ENCODE results near the gene CACNA1F. TPM values are rescaled to one million over a fixed set of nuclear protein-coding genes. Genes with fewer than 3 reads are reported as not detected.

CACNA1F gene
- total RNA-seq, 1 donor from 2014 or later: not detected

- H3K4me3 ChIP-seq: no peak overlapping the region
- DNase-seq (ENCODE audit: low spot score in 2 of 2): no peak
- no peak for TF ChIP-seq CTCF (IDR thresholded peaks at IDR 0.05)
- no peaks in the 10 kb centered on the region for H3K27me3 ChIP-seq
- intact Hi-C loops (cut with DNase I): no loop called here
- H3K27ac ChIP-seq: no peak overlapping the region
- H3K4me1 ChIP-seq: no peaks in the 10 kb centered on the region
- H3K36me3 ChIP-seq: peaks cover 10 to 52% of the 10 kb centered on the region in 2 donors
- H3K9me3 ChIP-seq: no peaks in the 10 kb centered on the region
These were observed 13.4 kb upstream of the CACNA1F start for GRCh38 chrX:49246541-49246940.

- intact Hi-C loops (cut with DNase I): no loop called here
- DNase-seq (ENCODE audit: low spot score in 2 of 2): no peak
- no peaks in the 10 kb centered on the region for H3K27me3 ChIP-seq
These were observed 11.1 kb upstream of the CACNA1F start for GRCh38 chrX:49244207-49244606.

GRCh38 chrX:49243166-49243565 is 10.0 kb upstream of the CACNA1F start:
- intact Hi-C loops (cut with DNase I): no loop called here
- H3K27me3 ChIP-seq: no peaks in the 10 kb centered on the region
- H3K4me3 ChIP-seq: no peak overlapping the region
- H3K36me3 ChIP-seq: peaks cover 10 to 42% of the 10 kb centered on the region in 2 donors
- no peak overlapping the region for H3K27ac ChIP-seq
- H3K9me3 ChIP-seq: no peaks in the 10 kb centered on the region
- no peak for TF ChIP-seq CTCF (IDR thresholded peaks at IDR 0.05)
- H3K4me1 ChIP-seq: no peaks in the 10 kb centered on the region
- DNase-seq (ENCODE audit: low spot score in 2 of 2): no peak

More at GRCh38 chrX:49244207-49244606, 11.1 kb upstream of the CACNA1F start:
- peaks cover 10 to 47% of the 10 kb centered on the region in 2 donors for H3K36me3 ChIP-seq
- no peaks in the 10 kb centered on the region for H3K4me1 ChIP-seq
- TF ChIP-seq CTCF (IDR thresholded peaks at IDR 0.05): no peak
- H3K4me3 ChIP-seq: no peak overlapping the region
- no peak overlapping the region for H3K27ac ChIP-seq
- no peaks in the 10 kb centered on the region for H3K9me3 ChIP-seq

GRCh38 chrX:49242545-49243066 is 9.5 kb upstream of the CACNA1F start:
- DNase-seq (ENCODE audit: low spot score in 2 of 2): no peak
- TF ChIP-seq CTCF (IDR thresholded peaks at IDR 0.05): no peak
- Histone ChIP-seq H3K27me3 (no peaks in the 10 kb centered on the region), H3K27ac (no peak overlapping the region), H3K9me3 (no peaks in the 10 kb centered on the region), H3K36me3 (peaks cover 10 to 37% of the 10 kb centered on the region in 2 donors), H3K4me1 (no peaks in the 10 kb centered on the region), H3K4me3 (no peak overlapping the region)
- intact Hi-C loops (cut with DNase I): no loop called here

GRCh38 chrX:49238735-49239134 is 5.6 kb upstream of the CACNA1F start:
- Histone ChIP-seq H3K36me3 (peaks cover 0 to 11% of the 10 kb centered on the region in 2 donors), H3K27me3 (no peaks in the 10 kb centered on the region), H3K4me3 (no peak overlapping the region), H3K4me1 (no peaks in the 10 kb centered on the region), H3K9me3 (no peaks in the 10 kb centered on the region), H3K27ac (no peak overlapping the region)
- DNase-seq (ENCODE audit: low spot score in 2 of 2): no peak
- intact Hi-C loops (cut with DNase I): no loop called here
- TF ChIP-seq CTCF (IDR thresholded peaks at IDR 0.05): no peak

GRCh38 chrX:49237060-49237459 is 3.9 kb upstream of the CACNA1F start:
- TF ChIP-seq CTCF (IDR thresholded peaks at IDR 0.05): no peak
- H3K9me3 ChIP-seq: no peaks in the 10 kb centered on the region
- H3K36me3 ChIP-seq: no peaks in the 10 kb centered on the region
- no peaks in the 10 kb centered on the region for H3K4me1 ChIP-seq
- intact Hi-C loops (cut with DNase I): no loop called here
- DNase-seq (ENCODE audit: low spot score in 2 of 2): no peak
- H3K4me3 ChIP-seq: no peak overlapping the region
- no peak overlapping the region for H3K27ac ChIP-seq
- H3K27me3 ChIP-seq: no peaks in the 10 kb centered on the region

Data from ascending aorta (tissue), 2 donors.